ENCODE data around the gene ST7L. TPM values are rescaled to one million over a fixed set of nuclear protein-coding genes. Genes with fewer than 3 reads are reported as not detected.

The ST7L gene
- total and polyA plus RNA-seq, 11 donors: 6.9 to 20.3 (median 13.7) TPM

GRCh38 chr1:112554411-112554810 is 64.5 kb downstream of the ST7L start:
- H3K9me3 ChIP-seq: no peaks in the 10 kb centered on the region
- H3K4me1 ChIP-seq: peaks cover 0 to 7% (median 0%) of the 10 kb centered on the region in 12 donors
- intact Hi-C loops (cut with DNase I): no loop called here
- no peak for TF ChIP-seq POLR2A (IDR thresholded peaks at IDR 0.05)
- no peak for TF ChIP-seq CTCF (IDR thresholded peaks at IDR 0.05)
- ATAC-seq (no peak), DNase-seq (no peak)
- H3K4me3 ChIP-seq: no peak overlapping the region
- H3K27me3 ChIP-seq: no peaks in the 10 kb centered on the region
- peaks cover 0 to 58% (median 4%) of the 10 kb centered on the region in 9 donors for H3K36me3 ChIP-seq
- H3K27ac ChIP-seq: no peak overlapping the region

- H3K4me3 ChIP-seq: no peak overlapping the region
- intact Hi-C loops (cut with DNase I): loop anchor here in 1 of 10 donors (10.0 kb wide), 1 partner anchor 45 kb away; no protein-coding TSS in a partner anchor
- TF ChIP-seq POLR2A (IDR thresholded peaks at IDR 0.05): no peak
- TF ChIP-seq CTCF (IDR thresholded peaks at IDR 0.05): no peak
- peaks cover 0 to 69% (median 0%) of the 10 kb centered on the region in 9 donors for H3K36me3 ChIP-seq
- no peaks in the 10 kb centered on the region for H3K9me3 ChIP-seq
- peaks cover 0 to 7% (median 0%) of the 10 kb centered on the region in 12 donors for H3K4me1 ChIP-seq
- ATAC-seq (no peak), DNase-seq (no peak)
- no peaks in the 10 kb centered on the region for H3K27me3 ChIP-seq
- WGBS, 4 donors: 78 to 88% (median 83%) methylated on average over 2 of the region's 2 CpGs
- no peak overlapping the region for H3K27ac ChIP-seq
Measured at GRCh38 chr1:112549590-112549989, 69.4 kb downstream of the ST7L start.

GRCh38 chr1:112548547-112548946 is 70.4 kb downstream of the ST7L start:
- TF ChIP-seq POLR2A (IDR thresholded peaks at IDR 0.05): no peak
- TF ChIP-seq CTCF (IDR thresholded peaks at IDR 0.05): no peak
- ATAC-seq: no peak
- H3K36me3 ChIP-seq: peaks cover 0 to 59% (median 0%) of the 10 kb centered on the region in 9 donors

GRCh38 chr1:112546076-112546475 is 72.9 kb downstream of the ST7L start:
- intact Hi-C loops (cut with DNase I): loop anchor here in 1 of 10 donors (10.0 kb wide), 1 partner anchor 49 kb away; no protein-coding TSS in a partner anchor

More at GRCh38 chr1:112548547-112548946, 70.4 kb downstream of the ST7L start:
- WGBS, 4 donors: 71 to 81% (median 77%) methylated on average over 3 of the region's 3 CpGs
- no peak for DNase-seq
- no peak overlapping the region for H3K4me3 ChIP-seq
- no peak overlapping the region for H3K27ac ChIP-seq
- peaks cover 0 to 18% (median 0%) of the 10 kb centered on the region in 12 donors for H3K4me1 ChIP-seq
- no peaks in the 10 kb centered on the region for H3K27me3 ChIP-seq
- intact Hi-C loops (cut with DNase I): loop anchor here in 1 of 10 donors (10.0 kb wide), 1 partner anchor 46 kb away; no protein-coding TSS in a partner anchor
- H3K9me3 ChIP-seq: no peaks in the 10 kb centered on the region

More at GRCh38 chr1:112546076-112546475, 72.9 kb downstream of the ST7L start:
- Histone ChIP-seq H3K36me3 (peaks cover 0 to 65% (median 7%) of the 10 kb centered on the region in 9 donors), H3K9me3 (no peaks in the 10 kb centered on the region), H3K27ac (no peak overlapping the region), H3K4me1 (peaks cover 0 to 21% (median 0%) of the 10 kb centered on the region in 12 donors), H3K4me3 (no peak overlapping the region), H3K27me3 (no peaks in the 10 kb centered on the region)
- 84 to 95% (median 89%) methylated on average over 2 of the region's 2 CpGs for WGBS, 4 donors
- ATAC-seq (no peak), DNase-seq (no peak)
- TF ChIP-seq CTCF (IDR thresholded peaks at IDR 0.05): no peak
- no peak for TF ChIP-seq POLR2A (IDR thresholded peaks at IDR 0.05)

Measured in heart left ventricle (tissue), 16 donors.